NT2/D1 (cell line): ENCODE data around the gene IGFL4.

Experiments used
- DNase-seq: peaks from one replicate; pipeline ENCODE4 v3.0.0-alpha.2; 2011; ENCODE audit warnings: low read depth, low spot score
- H3K27me3 ChIP-seq: 2 replicates; pipeline ENCODE4 v1.6.0; 2011; ENCODE audit warnings: mild to moderate bottlenecking; ENCODE audit not compliant: insufficient read length, insufficient read depth
- H3K36me3 ChIP-seq: 2 replicates; pipeline ENCODE4 v1.6.1; 2011; ENCODE audit warnings: mild to moderate bottlenecking, low read length, mixed read lengths; ENCODE audit not compliant: insufficient read depth, insufficient read length
- H3K4me1 ChIP-seq: 2 replicates; pipeline ENCODE4 v1.5.1; 2011; ENCODE audit not compliant: insufficient read depth, insufficient read length
- H3K4me3 ChIP-seq: 2 replicates; pipeline ENCODE4 v1.5.1; 2011; ENCODE audit warnings: low read depth; ENCODE audit not compliant: insufficient read length
- H3K9ac ChIP-seq: 2 replicates; pipeline ENCODE4 v1.6.0; 2011; ENCODE audit warnings: low read depth; ENCODE audit not compliant: insufficient read length
- H3K9me3 ChIP-seq: 2 replicates; pipeline ENCODE4 v1.5.1; 2011; ENCODE audit warnings: mild to moderate bottlenecking, low read length; ENCODE audit not compliant: insufficient read depth
- SUZ12 ChIP-seq: IDR thresholded peaks from 2 replicates; pipeline ENCODE4 v1.6.1; 2011; ENCODE audit not compliant: insufficient read length, insufficient read depth; ENCODE audit errors: extremely low read depth
- YY1 ChIP-seq: IDR thresholded peaks from 2 replicates; pipeline ENCODE4 v1.6.1; 2011; ENCODE audit not compliant: insufficient read length, insufficient read depth
- ZNF274 ChIP-seq: IDR thresholded peaks from 2 replicates; pipeline ENCODE4 v1.6.1; 2011; ENCODE audit warnings: mild to moderate bottlenecking, low read depth, low read length

The IGFL4 gene

GRCh38 chr19:46040952-46041500 lies at the start of gene IGFL4:
Gene IGFL4 (minus strand): TSS chr19:46041002. CDS start chr19:46040962, 40 bp downstream.
- no peaks in the 10 kb centered on the region for H3K27me3 ChIP-seq
- no peak within 1 kb of the TSS for H3K9ac ChIP-seq
- no peak for DNase-seq
- no peak within 1 kb of the TSS for H3K4me3 ChIP-seq
- TF ChIP-seq SUZ12, result no peak
- TF ChIP-seq ZNF274, result no peak
- no peak for TF ChIP-seq YY1
- no peaks in the 10 kb centered on the region for H3K36me3 ChIP-seq
- H3K9me3 ChIP-seq, result peaks cover 17% of the 10 kb centered on the region; the same call in 1 of the 2 replicates
- H3K4me1 ChIP-seq, result no peaks in the 10 kb centered on the region

DNA sequence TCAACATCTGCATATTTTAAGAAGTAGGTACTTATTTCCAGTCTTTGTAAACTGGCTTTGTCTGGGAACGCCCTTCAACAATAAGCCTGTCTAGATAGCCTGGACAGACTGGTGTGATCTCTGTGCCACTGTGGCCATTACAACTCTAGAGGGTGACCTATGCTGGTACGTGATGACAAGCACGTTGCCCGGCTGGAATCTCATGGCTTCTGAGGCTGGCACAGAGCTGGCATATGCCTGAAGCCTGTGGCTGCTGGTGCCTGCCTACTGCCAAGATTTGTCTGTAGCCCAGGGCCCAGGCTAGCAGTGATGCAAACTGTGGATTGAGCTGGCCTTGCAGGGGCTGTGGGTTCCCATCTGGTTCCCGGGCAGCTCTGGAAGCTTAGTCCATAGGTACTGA lies 49.6 kb upstream of the IGFL4 start:
- Histone ChIP-seq H3K4me3 (no peak overlapping the region), H3K9ac (no peak overlapping the region), H3K9me3 (peaks cover 5% of the 10 kb centered on the region; the same call in 1 of the 2 replicates), H3K4me1 (no peaks in the 10 kb centered on the region), H3K36me3 (no peaks in the 10 kb centered on the region), H3K27me3 (no peaks in the 10 kb centered on the region)
- TF ChIP-seq YY1 (no peak), ZNF274 (no peak)
- DNase-seq, result no peak

DNA sequence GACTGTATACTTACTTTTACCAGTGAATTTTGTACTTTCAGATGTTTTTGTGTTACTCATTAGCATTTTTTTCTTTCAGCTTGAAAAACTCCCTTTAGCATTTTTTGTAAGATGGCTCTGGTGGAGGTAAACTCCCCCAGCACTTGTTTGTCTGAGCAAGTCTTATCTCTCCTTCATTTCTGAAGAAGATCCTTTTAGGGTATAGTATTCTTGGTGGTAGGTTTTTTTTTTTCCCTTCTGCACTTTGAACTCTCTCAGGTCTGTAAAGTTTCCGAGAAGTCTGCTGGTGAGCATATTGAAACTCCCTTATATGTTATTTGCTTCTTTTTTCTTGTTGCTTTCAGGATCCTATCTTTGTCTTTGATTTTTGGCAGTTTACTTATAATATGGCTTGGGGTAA lies 48.6 kb upstream of the IGFL4 start:
- Histone ChIP-seq H3K4me3 (no peak overlapping the region), H3K9ac (no peak overlapping the region), H3K27me3 (no peaks in the 10 kb centered on the region), H3K4me1 (no peaks in the 10 kb centered on the region), H3K9me3 (peaks cover 5% of the 10 kb centered on the region; the same call in 1 of the 2 replicates), H3K36me3 (no peaks in the 10 kb centered on the region)
- no peak for DNase-seq
- no peak for TF ChIP-seq ZNF274
- no peak for TF ChIP-seq YY1

- DNase-seq, result no peak
- H3K9ac ChIP-seq, result no peak overlapping the region
- no peaks in the 10 kb centered on the region for H3K36me3 ChIP-seq
- no peaks in the 10 kb centered on the region for H3K4me1 ChIP-seq
- H3K4me3 ChIP-seq, result no peak overlapping the region
- peaks cover 5% of the 10 kb centered on the region; the same call in 1 of the 2 replicates for H3K9me3 ChIP-seq
- TF ChIP-seq SUZ12 (no peak), ZNF274 (no peak), YY1 (no peak)
- no peaks in the 10 kb centered on the region for H3K27me3 ChIP-seq
Observed at GRCh38 chr19:46088101-46088500, 47.3 kb upstream of the IGFL4 start.

DNA sequence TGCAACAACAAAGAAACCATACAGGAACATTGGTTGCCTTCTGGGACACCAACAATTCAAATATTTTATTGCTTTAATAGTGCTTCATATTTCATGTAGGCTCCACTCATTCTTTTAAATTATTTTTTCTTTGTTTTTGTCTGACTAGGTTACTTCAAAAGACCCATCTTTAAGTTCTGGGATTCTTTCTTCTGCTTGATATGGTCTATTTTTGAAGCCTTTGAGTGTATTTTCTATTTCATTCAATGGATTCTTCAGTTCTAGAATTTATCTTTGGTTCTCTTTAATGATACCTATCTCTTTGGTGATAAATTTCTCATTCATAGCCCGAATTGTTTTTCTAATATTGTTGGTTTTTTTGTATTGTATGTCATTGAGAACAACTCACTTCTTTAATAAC lies 45.1 kb upstream of the IGFL4 start:
- H3K36me3 ChIP-seq, result no peaks in the 10 kb centered on the region
- no peaks in the 10 kb centered on the region for H3K27me3 ChIP-seq
- TF ChIP-seq ZNF274, result no peak
- no peak for TF ChIP-seq YY1
- TF ChIP-seq SUZ12, result no peak
- H3K4me1 ChIP-seq, result no peaks in the 10 kb centered on the region
- no peak for DNase-seq
- H3K4me3 ChIP-seq, result no peak overlapping the region
- peaks cover 5% of the 10 kb centered on the region; the same call in 1 of the 2 replicates for H3K9me3 ChIP-seq
- no peak overlapping the region for H3K9ac ChIP-seq

GRCh38 chr19:46082728-46083050 lies 41.9 kb upstream of the IGFL4 start:
- H3K4me3 ChIP-seq, result no peak overlapping the region
- H3K9me3 ChIP-seq, result no peaks in the 10 kb centered on the region
- DNase-seq, result no peak
- no peaks in the 10 kb centered on the region for H3K27me3 ChIP-seq
- H3K36me3 ChIP-seq, result no peaks in the 10 kb centered on the region
- no peak for TF ChIP-seq SUZ12
- no peak for TF ChIP-seq ZNF274
- TF ChIP-seq YY1, result no peak
- no peaks in the 10 kb centered on the region for H3K4me1 ChIP-seq
- H3K9ac ChIP-seq, result no peak overlapping the region

GRCh38 chr19:46081928-46082727 lies 41.3 kb upstream of the IGFL4 start:
- Histone ChIP-seq H3K27me3 (peaks cover 3% of the 10 kb centered on the region), H3K9me3 (no peaks in the 10 kb centered on the region), H3K4me1 (no peaks in the 10 kb centered on the region), H3K9ac (no peak overlapping the region), H3K36me3 (no peaks in the 10 kb centered on the region), H3K4me3 (no peak overlapping the region)
- peak; percentile 5 for DNase-seq
- TF ChIP-seq SUZ12, result no peak
- TF ChIP-seq YY1, result no peak
- TF ChIP-seq ZNF274, result no peak
